ENCODE measurements around the gene MYB.
"Not testable (repeated sequence)": the region's sequence is repeated elsewhere in the genome, so short reads cannot be mapped to it uniquely, and the experiment has no call there.

The MYB gene

GRCh38 chr6:135225911-135226310, 44.8 kb downstream of the MYB start:
- DNase-seq: no peak

- no peak for DNase-seq
Measured at GRCh38 chr6:135226537-135226936, 45.4 kb downstream of the MYB start.

- no peak for DNase-seq
Measured at GRCh38 chr6:135227349-135227748, 46.2 kb downstream of the MYB start.

DNA sequence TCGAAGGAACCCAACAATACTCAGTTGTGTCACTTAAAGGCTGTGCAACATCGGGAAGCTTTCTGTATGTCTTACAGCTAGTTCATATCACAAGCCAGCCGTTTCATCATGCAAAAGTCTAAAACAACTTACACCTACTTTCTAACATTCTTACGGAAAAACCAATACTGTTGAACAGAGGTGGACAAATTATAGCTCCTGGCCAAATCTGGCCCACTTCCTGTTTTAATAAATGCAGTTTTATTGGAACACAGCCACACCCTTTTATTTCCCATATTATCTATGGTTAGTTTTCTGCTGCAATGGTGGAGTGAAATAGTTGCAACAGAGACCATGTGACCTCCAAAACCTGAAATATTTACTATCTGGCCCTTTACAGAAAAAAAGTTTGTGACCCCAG, 46.6 kb downstream of the MYB start:
- DNase-seq: no peak

- DNase-seq: no peak
Measured at GRCh38 chr6:135228486-135228885, 47.4 kb downstream of the MYB start.

- DNase-seq: no peak
Measured at GRCh38 chr6:135229996-135230395, 48.9 kb downstream of the MYB start.

DNA sequence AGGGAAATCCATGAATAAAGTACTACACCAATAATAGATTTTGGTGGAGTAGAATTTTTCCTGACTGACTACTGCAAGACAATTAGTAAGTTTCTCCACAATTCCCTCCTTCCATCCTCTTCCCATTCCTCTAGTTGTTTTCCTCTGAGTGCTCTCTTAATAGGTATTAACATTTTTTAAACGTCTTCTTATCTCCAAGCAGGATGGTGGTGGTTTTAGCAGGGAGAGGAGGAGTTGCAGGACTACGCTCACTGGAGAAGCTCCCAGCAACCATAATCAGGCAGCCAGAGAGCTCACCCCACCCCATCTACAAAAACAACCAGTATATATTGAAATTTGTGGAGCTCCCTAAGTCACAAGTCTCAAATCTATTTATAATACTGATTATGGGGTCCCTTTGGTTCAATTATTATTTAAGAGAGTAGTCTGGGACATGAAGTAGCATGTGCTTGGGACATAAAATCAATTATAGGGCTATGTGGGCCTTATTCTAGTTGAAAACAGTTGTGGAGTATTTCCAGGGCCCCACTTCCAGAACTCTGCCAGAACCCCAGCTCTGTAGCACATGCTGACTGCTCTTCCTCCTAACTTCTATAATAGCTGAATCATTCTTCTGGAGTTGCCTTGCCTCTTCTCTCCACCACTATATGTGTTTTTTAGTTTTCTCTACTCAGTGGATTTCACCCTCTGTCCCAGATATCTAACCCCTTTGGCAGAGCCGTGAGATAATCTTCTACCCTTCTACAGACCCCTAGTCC, 49.8 kb downstream of the MYB start:
- no peak for DNase-seq

DNA sequence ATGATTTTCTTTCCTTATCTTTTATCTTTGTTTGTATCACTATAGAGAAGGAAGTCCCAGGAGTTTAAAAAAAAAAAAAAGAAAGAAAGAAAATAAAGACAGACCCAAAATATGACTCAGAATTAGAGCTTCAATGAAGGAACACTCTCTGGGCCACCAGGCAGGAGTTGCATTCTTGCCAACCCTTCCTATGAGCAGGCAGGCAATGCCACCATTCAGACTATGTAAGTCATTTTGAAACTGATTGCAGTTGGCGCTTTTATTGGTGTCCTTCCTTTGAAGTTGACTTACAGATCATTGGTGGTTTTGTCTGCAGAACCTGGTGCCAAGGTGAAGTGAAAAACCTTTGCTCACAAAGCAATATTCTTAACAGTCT, 50.3 kb downstream of the MYB start:
- no peak for DNase-seq

DNA sequence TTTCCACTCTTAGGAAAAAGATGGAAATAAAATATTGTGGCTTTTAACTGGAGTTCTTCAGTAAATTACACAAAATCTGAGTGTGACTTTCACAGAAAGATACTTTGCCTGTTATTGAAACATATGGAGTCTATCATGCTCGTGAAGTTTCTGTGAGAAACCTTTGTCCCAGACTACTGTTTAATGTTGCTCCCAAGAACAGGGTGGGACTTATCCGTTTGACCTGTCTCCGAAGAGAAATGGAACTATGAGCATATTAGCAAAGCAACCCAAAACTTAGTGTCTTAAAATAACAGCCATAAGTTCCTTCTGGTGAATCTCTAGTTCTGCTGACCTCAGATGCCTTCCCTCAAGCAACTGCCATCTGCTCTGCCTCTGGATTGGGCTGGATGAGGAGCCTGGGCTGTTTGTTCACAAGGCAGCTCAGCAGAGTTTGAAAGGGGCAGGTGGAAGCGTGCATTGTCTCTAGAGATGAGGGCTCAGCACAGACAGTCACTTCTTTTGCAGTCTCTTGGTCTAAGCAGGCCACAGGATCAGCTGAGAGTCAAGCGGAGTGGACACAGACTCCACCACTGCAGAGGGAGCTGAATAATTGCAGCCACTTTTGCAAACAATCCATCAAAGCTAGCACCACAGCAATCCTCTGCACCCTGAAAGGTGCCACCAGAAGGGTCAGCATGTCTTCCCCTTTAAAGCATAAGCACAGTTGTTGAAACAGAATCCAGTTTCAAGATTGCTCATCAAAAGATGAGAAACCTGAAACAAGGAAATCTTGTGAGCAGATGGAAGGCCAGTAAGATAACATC, 52.8 kb downstream of the MYB start:
- DNase-seq: no peak

DNA sequence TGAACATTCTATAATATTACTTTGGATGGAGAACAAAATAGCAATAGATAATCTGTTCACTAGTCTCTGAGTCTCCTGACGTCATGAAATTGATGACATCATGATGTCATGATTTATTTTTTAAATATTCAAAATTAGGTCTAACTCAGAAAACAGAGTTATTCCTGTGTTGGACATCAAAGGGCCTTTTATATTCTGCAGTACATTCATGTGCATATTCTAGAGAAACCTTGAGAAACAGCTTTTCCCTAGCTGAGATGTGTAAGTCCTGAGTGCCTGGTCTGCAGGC, 53.3 kb downstream of the MYB start:
- no peak for DNase-seq

DNA sequence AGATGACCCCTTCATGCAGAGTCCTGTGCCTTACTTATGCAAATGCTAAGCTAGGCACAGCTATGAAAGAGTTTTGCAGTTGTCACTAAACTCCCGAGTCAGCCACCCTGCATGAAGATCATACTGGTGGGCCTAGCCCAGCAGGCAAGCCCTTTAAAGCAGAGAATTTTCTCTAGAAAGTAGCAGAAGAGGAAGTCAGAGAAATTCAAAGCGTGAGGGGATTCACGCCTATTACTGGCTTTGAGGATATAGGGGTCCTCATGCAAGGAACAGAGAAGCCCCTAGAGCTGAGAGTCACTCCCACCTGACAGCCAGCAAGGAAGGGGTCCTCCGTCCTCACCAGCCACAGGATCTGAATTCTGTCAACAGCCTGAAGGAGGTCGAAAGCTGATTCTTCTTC, 54.6 kb downstream of the MYB start:
- no peak for DNase-seq

GRCh38 chr6:135236319-135236718, 55.2 kb downstream of the MYB start:
- no peak for DNase-seq

- no peak for DNase-seq
Measured at GRCh38 chr6:135236732-135237131, 55.6 kb downstream of the MYB start.

GRCh38 chr6:135240711-135241110, 59.6 kb downstream of the MYB start:
- DNase-seq: no peak

- DNase-seq: no peak
Measured at GRCh38 chr6:135243871-135244796, 63.0 kb downstream of the MYB start.

DNA sequence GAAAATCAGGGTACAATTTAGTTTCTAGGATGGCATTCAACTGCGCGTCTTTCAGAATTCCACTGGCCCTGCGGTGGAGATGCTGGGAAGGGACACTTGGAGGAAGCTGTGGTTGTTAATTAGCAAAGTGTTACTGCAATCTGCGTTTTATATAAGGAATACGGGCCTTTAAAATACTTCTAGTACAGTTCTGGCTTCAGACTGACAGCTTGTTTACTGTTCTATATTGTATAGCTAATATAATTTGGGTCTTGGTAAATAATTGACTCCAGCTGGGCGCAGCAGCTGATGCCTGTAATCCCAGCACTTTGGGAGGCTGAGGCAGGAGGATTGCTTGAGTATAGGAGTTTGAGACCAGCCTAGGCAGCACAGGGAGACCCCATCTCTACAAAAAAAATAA, 63.7 kb downstream of the MYB start:
- no peak for DNase-seq

- DNase-seq: not testable (repeated sequence)
Measured at GRCh38 chr6:135246412-135247012, 65.4 kb downstream of the MYB start.

DNA sequence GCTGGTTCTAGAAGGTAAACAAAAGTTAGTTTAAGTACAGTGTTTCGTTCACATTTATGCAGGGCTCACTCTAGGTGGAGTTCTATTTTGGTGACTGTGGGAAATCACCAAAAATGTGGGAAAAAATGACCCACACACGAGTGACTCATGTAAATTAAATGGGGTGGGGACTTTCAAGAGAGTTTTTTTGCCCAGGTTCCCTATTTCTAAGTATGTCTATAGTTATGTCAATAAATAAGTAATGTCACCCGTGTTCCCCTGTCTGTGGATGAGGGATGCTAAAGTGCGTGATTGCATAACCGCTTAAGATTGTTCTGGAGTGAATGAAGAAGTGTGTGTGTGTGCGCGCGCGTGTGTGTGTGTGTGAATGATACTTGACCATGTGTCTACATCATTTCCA, 69.1 kb downstream of the MYB start:
- no peak for DNase-seq

GRCh38 chr6:135250751-135251497, 69.8 kb downstream of the MYB start:
- peak in 1 of 2 experiments; percentile 77 for DNase-seq

DNA sequence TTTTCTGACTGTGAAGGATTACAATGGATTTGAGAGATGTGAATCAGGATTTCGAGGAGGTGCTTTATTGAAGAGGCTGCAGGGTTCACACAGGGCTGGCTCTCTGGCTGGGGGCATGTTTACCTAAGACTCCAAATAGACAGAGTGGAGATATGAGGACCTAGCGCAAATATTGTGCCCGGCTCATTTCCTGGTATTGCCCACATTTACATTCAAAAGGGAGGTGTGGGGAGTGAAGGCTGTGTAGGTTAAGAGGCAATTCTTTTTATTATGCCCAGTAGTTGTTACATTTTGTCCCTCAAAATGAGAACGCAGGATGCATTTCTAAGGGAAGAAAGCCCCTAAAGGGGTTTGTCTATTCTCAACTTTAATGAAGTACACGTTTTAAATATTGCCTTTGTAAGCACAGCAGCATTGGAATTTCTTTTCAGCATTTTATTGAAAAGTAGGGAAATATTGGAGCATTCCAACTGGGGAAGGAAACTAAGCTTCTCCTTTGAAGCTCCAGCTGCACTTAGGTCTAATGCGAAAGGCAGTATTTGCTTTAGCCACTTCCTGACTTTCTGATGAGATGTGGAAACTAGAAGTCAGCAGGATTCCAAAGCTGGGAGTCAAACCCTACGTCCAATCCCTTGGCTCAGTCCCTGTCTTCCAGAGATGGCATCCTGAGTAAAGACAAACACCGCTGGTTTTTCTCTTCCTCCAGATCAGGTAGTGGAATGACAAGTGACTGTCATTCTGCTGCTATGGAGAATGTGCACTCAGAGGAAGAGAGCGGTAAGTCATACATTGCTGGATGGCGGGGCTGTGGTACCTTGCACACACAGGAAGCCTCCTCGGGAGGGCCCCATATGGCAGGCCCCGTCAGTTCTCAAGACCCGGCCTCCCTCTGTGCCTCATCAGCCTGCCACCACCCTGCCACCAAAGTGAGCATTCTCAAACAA, 70.7 kb downstream of the MYB start:
- no peak for DNase-seq

DNA sequence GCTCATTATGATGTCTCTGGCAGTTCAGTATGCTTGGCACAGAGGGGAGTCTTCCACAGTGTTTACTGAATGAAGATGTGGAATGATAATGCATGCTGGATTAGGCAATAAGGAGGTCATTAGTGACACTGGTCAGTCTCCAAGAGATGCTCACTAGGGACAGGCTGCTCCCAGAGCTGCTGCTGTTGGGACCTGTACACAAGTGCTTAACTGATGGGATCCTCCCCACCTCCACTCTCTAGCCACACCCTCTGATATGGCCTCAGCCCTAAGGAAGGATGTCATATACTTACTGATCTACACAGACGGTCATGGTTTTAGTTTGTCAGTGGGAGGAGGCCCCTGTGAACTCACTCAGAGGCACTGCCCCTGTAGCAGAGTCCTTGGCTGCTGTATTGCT, 73.4 kb downstream of the MYB start:
- DNase-seq: no peak

Data from NCI-H1930 (cell line).